Tibial nerve (tissue), 4 donors: ENCODE results near the gene BHLHE41.

Source experiments
- CTCF ChIP-seq, 5 experiments: fragments of 200-600 bp in 3 of 5; fragments of 450-650 bp in 2 of 5; sonication (generic) in 3 of 5; IDR thresholded peaks; one replicate each; pipeline ENCODE4 v1.5.1; 2016 to 2019; ENCODE audit warnings: antibody characterized with exemption in 5 of 5, mild to moderate bottlenecking in 3 of 5, moderate library complexity in 2 of 5
- EP300 ChIP-seq, 2 donors: sonication (generic); formaldehyde crosslinking; IDR thresholded peaks; one replicate each; pipeline ENCODE4 v1.6.1; 2017; ENCODE audit warnings: antibody characterized with exemption in 2 of 2, mild to moderate bottlenecking in 1 of 2
- POLR2A ChIP-seq, 2 donors: fragments of 450-650 bp; IDR thresholded peaks; one replicate each; pipeline ENCODE4 v1.6.1; 2017; ENCODE audit warnings: antibody characterized with exemption in 2 of 2, mild to moderate bottlenecking in 2 of 2, moderate library complexity in 2 of 2

GRCh38 chr12:26150736-26151450 lies 26.1 kb upstream of the BHLHE41 start:
- TF ChIP-seq CTCF (IDR thresholded peaks at IDR 0.05) (no peak), EP300 (IDR thresholded peaks at IDR 0.05) (peak in 1 of 2 donors; percentile 3), POLR2A (IDR thresholded peaks at IDR 0.05) (no peak)
